ENCODE results near the gene EYA2. TPM values are rescaled to one million over a fixed set of nuclear protein-coding genes. Genes with fewer than 3 reads are reported as not detected.

Gene EYA2
- total and polyA plus RNA-seq, 4 donors: 0.17 to 0.54 (median 0.23) TPM; not detected in 1

- TF ChIP-seq SP1 (IDR thresholded peaks at IDR 0.05) (no peak), RAD21 (IDR thresholded peaks at IDR 0.05) (no peak), HNF4G (IDR thresholded peaks at IDR 0.05) (no peak), ZBTB33 (IDR thresholded peaks at IDR 0.05) (no peak), GABPA (IDR thresholded peaks at IDR 0.05 in 1 of 2, conservative IDR thresholded peaks at IDR 0.05 in 1 of 2) (no peak), NR2F2 (IDR thresholded peaks at IDR 0.05) (no peak), REST (IDR thresholded peaks at IDR 0.05) (no peak), HNF4A (conservative IDR thresholded peaks at IDR 0.05) (no peak), EGR1 (IDR thresholded peaks at IDR 0.05; ENCODE audit: low read depth in 2 of 2) (no peak), JUND (IDR thresholded peaks at IDR 0.05) (no peak), MAX (IDR thresholded peaks at IDR 0.05) (no peak), RXRA (IDR thresholded peaks at IDR 0.05) (no peak), CTCF (IDR thresholded peaks at IDR 0.05; ENCODE audit: low read depth, low read length, missing input control) (no peak), YY1 (IDR thresholded peaks at IDR 0.05) (no peak)
- WGBS: 79% methylated on average over 7 of the region's 7 CpGs
- Histone ChIP-seq H3K27ac (ENCODE audit: low read depth in 1 of 2, low read length in 2 of 2) (no peak overlapping the region), H3K9me3 (ENCODE audit: control insufficient read depth in 4 of 4, low read length in 3 of 4) (no peaks in the 10 kb centered on the region), H3K4me1 (ENCODE audit: control insufficient read depth in 4 of 4, insufficient read depth in 4 of 4, low read length in 3 of 4) (no peaks in the 10 kb centered on the region), H3K9ac (ENCODE audit: low read depth in 1 of 2, low read length in 2 of 2) (no peak overlapping the region), H3K27me3 (ENCODE audit: control insufficient read depth in 4 of 4, insufficient read depth in 4 of 4, low read length in 3 of 4) (no peaks in the 10 kb centered on the region), H3K4me3 (ENCODE audit: low read depth in 1 of 3, low read length in 3 of 3) (no peak overlapping the region), H3K36me3 (ENCODE audit: control insufficient read depth in 4 of 4, insufficient read depth in 3 of 4, low read depth in 1 of 4, low read length in 3 of 4) (no peaks in the 10 kb centered on the region)
- DNase-seq (ENCODE audit: low spot score): no peak
These were observed 43.7 kb upstream of the EYA2 start for GRCh38 chr20:46850896-46851295.

- no peaks in the 10 kb centered on the region for H3K27me3 ChIP-seq (ENCODE audit: control insufficient read depth in 4 of 4, insufficient read depth in 4 of 4, low read length in 3 of 4)
- DNase-seq (ENCODE audit: low spot score): no peak
- no peaks in the 10 kb centered on the region for H3K36me3 ChIP-seq (ENCODE audit: control insufficient read depth in 4 of 4, insufficient read depth in 3 of 4, low read depth in 1 of 4, low read length in 3 of 4)
- 91% methylated on average over 4 of the region's 4 CpGs for WGBS
- H3K4me3 ChIP-seq (ENCODE audit: low read depth in 1 of 3, low read length in 3 of 3): no peak overlapping the region
- no peak overlapping the region for H3K27ac ChIP-seq (ENCODE audit: low read depth in 1 of 2, low read length in 2 of 2)
- H3K9ac ChIP-seq (ENCODE audit: low read depth in 1 of 2, low read length in 2 of 2): no peak overlapping the region
- no peaks in the 10 kb centered on the region for H3K9me3 ChIP-seq (ENCODE audit: control insufficient read depth in 4 of 4, low read length in 3 of 4)
- no peaks in the 10 kb centered on the region for H3K4me1 ChIP-seq (ENCODE audit: control insufficient read depth in 4 of 4, insufficient read depth in 4 of 4, low read length in 3 of 4)
- TF ChIP-seq REST (IDR thresholded peaks at IDR 0.05) (no peak), RXRA (IDR thresholded peaks at IDR 0.05) (no peak), YY1 (IDR thresholded peaks at IDR 0.05) (no peak), RAD21 (IDR thresholded peaks at IDR 0.05) (no peak), NR2F2 (IDR thresholded peaks at IDR 0.05) (no peak), ZBTB33 (IDR thresholded peaks at IDR 0.05) (no peak), EGR1 (IDR thresholded peaks at IDR 0.05; ENCODE audit: low read depth in 2 of 2) (no peak), FOXA2 (IDR thresholded peaks at IDR 0.05) (no peak), SP1 (IDR thresholded peaks at IDR 0.05) (no peak), HNF4A (conservative IDR thresholded peaks at IDR 0.05) (no peak), TAF1 (conservative IDR thresholded peaks at IDR 0.05) (no peak), ATF3 (IDR thresholded peaks at IDR 0.05) (no peak), FOXA1 (IDR thresholded peaks at IDR 0.05) (no peak), GABPA (IDR thresholded peaks at IDR 0.05 in 1 of 2, conservative IDR thresholded peaks at IDR 0.05 in 1 of 2) (no peak), JUND (IDR thresholded peaks at IDR 0.05) (no peak)
These were observed 42.9 kb upstream of the EYA2 start for GRCh38 chr20:46851746-46852145.
